HCT116 (cell line): ENCODE results near the gene VSIG4. TPM values are rescaled to one million over a fixed set of nuclear protein-coding genes. Genes with fewer than 3 reads are reported as not detected.

Experiments used
- ATAC-seq: fragments of 200-7000 bp; cut with Tn5 transposase; 2 replicates; pipeline ENCODE4 v1.9.1; 2020; ENCODE audit warnings: mild to moderate bottlenecking, moderate library complexity
- BruUV-seq: library from RNA; stranded (reverse); fragments of 400-500 nt; replicated peaks from 2 replicates; lab custom pipeline; 2021; lab: Mats Ljungman, UMichigan
- CTCF ChIA-PET: fragments of 300-600 bp; sonication (Branson Sonifier 250); formaldehyde crosslinking; loops from one replicate; lab custom pipeline; 2021; ENCODE audit warnings: antibody characterized with exemption; lab: Charles Lee
- POLR2A ChIA-PET: fragments of 300-600, 350-600 bp; sonication (Branson Sonifier 250); formaldehyde crosslinking; loops from one replicate; lab custom pipeline; 2021; ENCODE audit warnings: antibody characterized with exemption; lab: Charles Lee
- RAD21 ChIA-PET, 2 experiments: fragments of 300-600 bp; sonication (Branson Sonifier 250); formaldehyde crosslinking; loops; one replicate each; lab custom pipeline; 2023; ENCODE audit warnings: low total read pairs in 2 of 2; ENCODE audit not compliant: uncharacterized antibody in 2 of 2, unreplicated experiment in 2 of 2, low non-redundant PET in 1 of 2; lab: Charles Lee
- DNase-seq: peaks from one replicate; pipeline ENCODE4 v3.0.0-alpha.2; 2010; ENCODE audit warnings: low read depth, low spot score
- H2AFZ ChIP-seq: fragments of 200-600 bp; shearing (Covaris generic), sonication (generic); 2 replicates; pipeline ENCODE4 v1.6.1; 2017; ENCODE audit warnings: low read depth, mixed run types, mixed read lengths, antibody characterized with exemption, low read length; ENCODE audit not compliant: poor library complexity, severe bottlenecking
- H3K27ac ChIP-seq: 2 replicates; pipeline ENCODE4 v1.5.1; 2012; ENCODE audit warnings: low read depth, low read length
- H3K27me3 ChIP-seq: fragments of 200-600 bp; sonication (generic); 2 replicates; pipeline ENCODE4 v1.6.1; 2016; ENCODE audit warnings: mixed run types, low read length, mixed read lengths; ENCODE audit not compliant: insufficient read depth
- H3K36me3 ChIP-seq, 2 experiments: fragments of 200-500 bp in 1 of 2; fragments of 200-600 bp in 1 of 2; sonication (Bioruptor generic) in 1 of 2; sonication (generic) in 1 of 2; 2 replicates each; pipeline versions ENCODE4 v1.5.1 to v1.6.1; 2014 to 2016; ENCODE audit warnings: low read length in 2 of 2, inconsistent platforms in 1 of 2, mixed read lengths in 1 of 2, mixed run types in 1 of 2; ENCODE audit not compliant: insufficient read depth in 2 of 2, control insufficient read depth in 1 of 2
- H3K4me1 ChIP-seq, 2 experiments: fragments of 200-600 bp in 1 of 2; sonication (generic) in 1 of 2; 2 replicates each; pipeline versions ENCODE4 v1.5.1 to v1.6.1; 2012 to 2017; ENCODE audit warnings: low read length in 2 of 2, inconsistent platforms in 1 of 2, mild to moderate bottlenecking in 1 of 2, mixed read lengths in 1 of 2, mixed run types in 1 of 2, moderate library complexity in 1 of 2; ENCODE audit not compliant: insufficient read depth in 2 of 2, control insufficient read depth in 1 of 2
- H3K4me2 ChIP-seq: fragments of 200-600 bp; sonication (generic); 2 replicates; pipeline ENCODE4 v1.6.1; 2017; ENCODE audit warnings: mixed run types, low read length, mixed read lengths
- H3K4me3 ChIP-seq, 2 experiments: fragments of 200-600 bp in 1 of 2; sonication (generic) in 1 of 2; replicated peaks in 1 of 2; 2 replicates each; pipeline ENCODE4 v1.5.1; 2011 to 2016; ENCODE audit warnings: low read length in 2 of 2, control low read depth in 1 of 2, low read depth in 1 of 2, mild to moderate bottlenecking in 1 of 2, mixed read lengths in 1 of 2, mixed run types in 1 of 2
- H3K79me2 ChIP-seq: fragments of 200-600 bp; sonication (generic); 2 replicates; pipeline ENCODE4 v1.6.1; 2017; ENCODE audit warnings: mild to moderate bottlenecking, mixed run types, low read length, moderate library complexity, mixed read lengths; ENCODE audit not compliant: insufficient read depth
- H3K9ac ChIP-seq: fragments of 200-600 bp; sonication (generic); 2 replicates; pipeline ENCODE4 v1.6.1; 2016; ENCODE audit warnings: low read length, mixed read lengths
- H3K9me2 ChIP-seq: fragments of 200-600 bp; sonication (generic), shearing (Covaris generic); 2 replicates; pipeline ENCODE4 v1.6.1; 2017; ENCODE audit warnings: mixed run types, mild to moderate bottlenecking, moderate library complexity; ENCODE audit not compliant: insufficient read depth
- H3K9me3 ChIP-seq, 2 experiments: fragments of 200-500 bp in 1 of 2; fragments of 200-600 bp in 1 of 2; sonication (Bioruptor generic) in 1 of 2; sonication (generic) in 1 of 2; 2 replicates each; pipeline ENCODE4 v1.6.1; 2014 to 2017; ENCODE audit warnings: low read length in 2 of 2, mixed read lengths in 2 of 2, inconsistent platforms in 1 of 2, low read depth in 1 of 2, mild to moderate bottlenecking in 1 of 2, mixed run types in 1 of 2, moderate library complexity in 1 of 2; ENCODE audit not compliant: control insufficient read depth in 1 of 2, insufficient read depth in 1 of 2
- H4K20me1 ChIP-seq: fragments of 200-600 bp; sonication (generic), shearing (Covaris generic); 2 replicates; pipeline ENCODE4 v1.6.1; 2017; ENCODE audit warnings: mixed run types, mild to moderate bottlenecking, moderate library complexity; ENCODE audit not compliant: insufficient read depth
- ATF3 ChIP-seq: IDR thresholded peaks from 2 replicates; pipeline ENCODE4 v1.6.1; 2012
- CBX3 ChIP-seq: IDR thresholded peaks from 2 replicates; pipeline ENCODE4 v1.6.1; 2012; ENCODE audit warnings: low read depth
- CEBPB ChIP-seq: IDR thresholded peaks from 2 replicates; pipeline ENCODE4 v1.6.1; 2012; ENCODE audit warnings: low read depth
- CTCF ChIP-seq, 3 experiments: fragments of 200-600 bp in 1 of 3; sonication (generic) in 1 of 3; IDR thresholded peaks in 2 of 3; conservative IDR thresholded peaks in 1 of 3; 2 replicates each; pipeline ENCODE4 v1.5.1; 2012 to 2017; ENCODE audit warnings: low read depth in 2 of 3, low read length in 2 of 3, antibody characterized with exemption in 1 of 3, borderline replicate concordance in 1 of 3, control low read depth in 1 of 3, mild to moderate bottlenecking in 1 of 3, mixed read lengths in 1 of 3, mixed run types in 1 of 3, moderate library complexity in 1 of 3; ENCODE audit not compliant: insufficient read depth in 1 of 3
- ELF1 ChIP-seq: IDR thresholded peaks from 2 replicates; pipeline ENCODE4 v1.6.1; 2012; ENCODE audit warnings: low read depth, borderline replicate concordance
- EZH2 ChIP-seq: fragments of 200-600 bp; sonication (generic); IDR thresholded peaks from 2 replicates; pipeline ENCODE4 v1.6.1; 2017; ENCODE audit warnings: antibody characterized with exemption, mixed run types
- FOSL1 ChIP-seq: IDR thresholded peaks from 2 replicates; pipeline ENCODE4 v1.6.1; 2012; ENCODE audit warnings: low read depth
- JUND ChIP-seq: IDR thresholded peaks from 2 replicates; pipeline ENCODE4 v1.6.1; 2012
- MAX ChIP-seq: IDR thresholded peaks from 2 replicates; pipeline ENCODE4 v1.6.1; 2012
- POLR2AphosphoS5 ChIP-seq: IDR thresholded peaks from 2 replicates; pipeline ENCODE4 v1.6.1; 2011; ENCODE audit warnings: mild to moderate bottlenecking, low read depth, low read length, moderate library complexity
- RAD21 ChIP-seq: IDR thresholded peaks from 2 replicates; pipeline ENCODE4 v1.6.1; 2012; ENCODE audit warnings: low read depth, mild to moderate bottlenecking
- REST ChIP-seq: IDR thresholded peaks from 2 replicates; pipeline ENCODE4 v1.6.1; 2012; ENCODE audit warnings: low read depth
- SIN3A ChIP-seq: IDR thresholded peaks from 2 replicates; pipeline ENCODE4 v1.6.1; 2012; ENCODE audit warnings: low read depth
- SRF ChIP-seq: IDR thresholded peaks from 2 replicates; pipeline ENCODE4 v1.6.1; 2012; ENCODE audit warnings: low read depth
- TCF7L2 ChIP-seq: IDR thresholded peaks from 2 replicates; pipeline ENCODE4 v1.7.0; 2011; ENCODE audit warnings: borderline replicate concordance, inconsistent platforms; ENCODE audit not compliant: insufficient read depth, insufficient read length; ENCODE audit errors: extremely low read depth
- ZFX ChIP-seq: fragments of 450-650 bp; IDR thresholded peaks from 2 replicates; pipeline ENCODE4 v1.6.1; 2017
- ZNF274 ChIP-seq: fragments of 200-500 bp; sonication (Bioruptor generic); IDR thresholded peaks from 2 replicates; pipeline ENCODE4 v1.6.1; 2014; ENCODE audit warnings: mild to moderate bottlenecking, low read depth, low read length, inconsistent platforms
- intact Hi-C: fragments of 100-400 bp; cut with micrococcal nuclease; formaldehyde crosslinking; loops from 2 replicates; pipeline ENCODE4 v1.10.0; 2022
- total RNA-seq: library from RNA; stranded (reverse); gene quantifications from one replicate; pipeline ENCODE4 v1.2.1, GENCODE V29; 2021; ENCODE audit not compliant: unreplicated experiment

The VSIG4 gene
- total RNA-seq, 1 experiment from 2014 or later = 0.59 TPM

GRCh38 chrX:66051980-66052379 is 12.1 kb upstream of the VSIG4 start:
- TF ChIP-seq TCF7L2 = no peak
- TF ChIP-seq ZNF274 = no peak
- no peak for TF ChIP-seq RAD21
- TF ChIP-seq ATF3 = no peak
- TF ChIP-seq ELF1 = no peak
- no peak for TF ChIP-seq SRF
- no peak for TF ChIP-seq ZFX
- no peak for TF ChIP-seq MAX
- ChIA-PET CTCF (no interaction called here), POLR2A (no interaction called here)

GRCh38 chrX:66050140-66050569 is 10.3 kb upstream of the VSIG4 start:
- no TSS peak for BruUV-seq
- Histone ChIP-seq H3K4me2 (no peak overlapping the region), H4K20me1 (no peaks in the 10 kb centered on the region), H3K4me1 (no peaks in the 10 kb centered on the region), H3K27ac (no peak overlapping the region), H3K9ac (no peak overlapping the region), H3K4me3 (no peak overlapping the region), H3K79me2 (no peaks in the 10 kb centered on the region), H3K27me3 (no peaks in the 10 kb centered on the region), H3K9me3 (no peaks in the 10 kb centered on the region), H2AFZ (no peak overlapping the region), H3K36me3 (no peaks in the 10 kb centered on the region), H3K9me2 (no peaks in the 10 kb centered on the region)
- intact Hi-C loops = no loop called here
- ChIA-PET RAD21 (no interaction called here), CTCF (no interaction called here), POLR2A (no interaction called here)
- DNase-seq (no peak), ATAC-seq (no peak)
- no peak for TF ChIP-seq REST
- no peak for TF ChIP-seq FOSL1
- TF ChIP-seq JUND = no peak
- TF ChIP-seq POLR2AphosphoS5 = no peak
- no peak for TF ChIP-seq SIN3A
- TF ChIP-seq EZH2 = no peak
- TF ChIP-seq CBX3 = no peak
- no peak for TF ChIP-seq MAX
- TF ChIP-seq CTCF (IDR thresholded peaks at IDR 0.05 in 2 of 3, conservative IDR thresholded peaks at IDR 0.05 in 1 of 3; ENCODE audit: borderline replicate concordance in 1 of 3, insufficient read depth in 1 of 3, low read depth in 2 of 3, low read length in 2 of 3) = no peak
- no peak for TF ChIP-seq TCF7L2
- no peak for TF ChIP-seq CEBPB

More at GRCh38 chrX:66051980-66052379, 12.1 kb upstream of the VSIG4 start:
- intact Hi-C loops = no loop called here
- H3K4me2 ChIP-seq = no peak overlapping the region
- H3K9me3 ChIP-seq = no peaks in the 10 kb centered on the region
- no peak for DNase-seq
- no peak for ATAC-seq
- no peaks in the 10 kb centered on the region for H3K27me3 ChIP-seq
- H3K4me1 ChIP-seq = no peaks in the 10 kb centered on the region
- no peak overlapping the region for H3K9ac ChIP-seq
- H3K9me2 ChIP-seq = no peaks in the 10 kb centered on the region
- BruUV-seq = no TSS peak
- no peaks in the 10 kb centered on the region for H3K79me2 ChIP-seq
- RAD21 ChIA-PET = no interaction called here
- H3K36me3 ChIP-seq = no peaks in the 10 kb centered on the region
- no peak overlapping the region for H3K4me3 ChIP-seq
- no peak overlapping the region for H2AFZ ChIP-seq
- H3K27ac ChIP-seq = no peak overlapping the region
- no peaks in the 10 kb centered on the region for H4K20me1 ChIP-seq
